Muscle of back (tissue), 11 donors: ENCODE results near the gene PRKCA. TPM values are rescaled to one million over a fixed set of nuclear protein-coding genes. Genes with fewer than 3 reads are reported as not detected.
"Not testable (repeated sequence)": the region's sequence is repeated elsewhere in the genome, so short reads cannot be mapped to it uniquely, and the experiment has no call there.

ENCODE experiments used
- DNase-seq, 3 donors: peaks; one replicate each; pipeline versions ENCODE4 v3.0.0 to v3.0.0-alpha.2; 2013
- polyA plus RNA-seq, 10 donors: library from polyadenylated mRNA; unstranded; fragments of 120-200 nt; gene quantifications; one replicate each; pipeline ENCODE4 v1.2.1, GENCODE V29; 2013; ENCODE audit not compliant: insufficient read length in 10 of 10

Gene PRKCA
- polyA plus RNA-seq, 10 donors, result 3.0 to 5.1 (median 4.1) TPM

DNA sequence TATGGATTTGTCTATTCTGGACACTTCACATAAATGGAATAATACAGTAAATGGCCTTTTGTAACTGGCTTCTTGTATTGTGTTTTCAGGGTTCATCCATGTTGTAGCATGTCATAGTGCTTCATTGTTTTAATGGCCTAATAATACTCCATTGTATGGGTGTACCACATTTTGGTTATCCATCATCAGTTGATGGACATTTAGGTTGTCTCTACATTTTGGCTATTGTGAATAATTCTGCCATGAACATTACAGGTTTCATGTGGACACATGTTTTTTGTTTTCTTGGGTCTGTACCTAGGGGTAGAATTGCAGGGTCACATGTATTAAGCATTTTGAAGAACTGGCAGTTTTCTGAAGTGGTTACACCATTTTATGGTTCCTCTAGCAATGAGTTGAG lies 309.0 kb downstream of the PRKCA start:
- DNase-seq, result no peak

DNA sequence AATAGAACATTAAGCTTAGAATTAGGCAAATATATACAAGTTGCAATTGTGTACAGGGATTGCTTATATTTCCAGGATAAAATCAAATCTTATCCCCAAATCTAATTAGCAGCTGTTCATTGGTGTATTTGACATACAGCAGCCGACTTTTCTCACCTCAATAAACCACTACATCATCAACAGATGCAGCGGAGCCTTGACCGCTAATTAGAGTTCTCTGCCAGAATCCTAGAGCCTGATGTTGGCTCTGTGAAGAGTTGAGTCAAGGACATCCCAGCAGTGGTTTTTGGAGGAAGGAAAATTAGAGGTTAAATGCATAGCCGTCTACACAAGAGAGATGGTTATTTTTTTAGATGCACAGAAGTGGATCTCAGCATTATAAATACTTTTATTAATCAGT lies 310.6 kb downstream of the PRKCA start:
- peak in 2 of 3 donors; percentile 24 to 40 for DNase-seq

DNA sequence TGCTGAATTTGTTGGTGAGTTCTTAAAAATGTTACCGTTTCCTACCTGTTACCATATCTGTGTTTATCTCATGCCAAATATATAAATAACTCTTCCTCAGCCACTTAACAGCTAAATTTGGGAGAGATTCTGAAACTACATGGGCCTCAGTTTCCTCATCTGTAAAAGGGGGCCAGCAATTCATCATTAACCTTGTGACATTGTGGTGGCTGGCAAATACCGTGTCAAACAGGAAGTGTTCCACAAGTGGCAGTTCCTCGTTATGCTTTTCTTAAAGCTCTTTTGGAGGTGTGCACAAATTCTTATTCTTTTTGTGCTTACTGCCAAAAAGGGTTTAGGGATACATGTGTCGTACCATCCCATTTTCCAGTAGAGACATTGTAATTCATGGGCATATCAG lies 312.1 kb downstream of the PRKCA start:
- no peak for DNase-seq

DNA sequence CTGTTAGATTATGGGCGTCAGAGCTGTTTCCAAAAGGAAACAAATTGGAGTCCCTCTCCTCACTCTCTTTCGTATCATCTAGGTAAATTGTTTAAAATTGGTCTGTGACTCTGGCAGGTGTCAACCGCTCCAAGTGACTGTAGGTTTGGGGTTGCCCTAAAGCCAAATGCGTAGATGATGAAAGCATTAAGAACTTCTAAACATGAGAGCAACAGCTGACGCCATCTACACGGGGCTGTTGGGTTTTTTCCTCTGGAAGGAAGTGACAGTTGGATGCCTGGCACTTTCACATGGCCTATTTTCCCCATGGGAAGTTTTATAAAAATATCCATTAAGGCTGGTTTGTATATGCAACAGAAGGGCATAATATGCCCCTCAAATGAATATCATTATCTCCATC lies 316.8 kb downstream of the PRKCA start:
- no peak for DNase-seq

DNA sequence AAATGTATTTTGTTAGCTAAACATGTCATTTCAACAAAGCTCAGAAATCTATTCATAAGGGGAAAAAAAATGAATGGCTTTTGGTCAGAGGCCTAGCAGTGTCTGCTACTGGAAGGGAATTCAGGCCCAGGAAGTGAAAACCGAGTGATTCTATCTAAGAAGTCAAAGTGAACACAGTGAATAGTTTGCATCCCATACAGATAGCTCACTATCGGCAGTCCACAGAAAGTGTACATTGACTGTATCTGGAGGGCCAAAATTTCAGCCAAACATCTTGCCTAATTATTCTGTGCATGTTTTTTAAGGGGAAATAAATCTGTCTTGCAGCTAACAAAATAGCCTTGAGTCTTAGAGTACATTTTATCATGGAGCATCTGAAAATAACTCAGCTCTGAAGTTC lies 318.1 kb downstream of the PRKCA start:
- no peak for DNase-seq

DNA sequence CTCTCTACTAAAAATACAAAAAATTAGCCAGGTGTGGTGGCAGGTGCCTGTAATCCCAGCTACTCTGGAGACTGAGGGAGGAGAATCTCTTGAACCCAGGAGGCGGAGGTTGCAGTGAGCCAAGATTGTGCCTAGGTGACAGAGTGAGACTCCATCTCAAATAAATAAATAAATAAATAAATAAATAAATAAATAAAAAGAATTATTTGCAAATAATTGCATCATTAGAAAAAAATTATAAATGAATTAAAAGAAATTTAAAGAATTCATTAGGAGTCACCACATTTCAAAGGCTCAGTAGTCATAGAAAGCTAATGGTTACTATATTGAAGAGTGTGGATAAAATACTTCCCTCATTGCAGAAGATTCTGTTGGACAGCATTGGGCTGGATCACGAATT lies 322.2 kb downstream of the PRKCA start:
- not testable (repeated sequence) for DNase-seq

DNA sequence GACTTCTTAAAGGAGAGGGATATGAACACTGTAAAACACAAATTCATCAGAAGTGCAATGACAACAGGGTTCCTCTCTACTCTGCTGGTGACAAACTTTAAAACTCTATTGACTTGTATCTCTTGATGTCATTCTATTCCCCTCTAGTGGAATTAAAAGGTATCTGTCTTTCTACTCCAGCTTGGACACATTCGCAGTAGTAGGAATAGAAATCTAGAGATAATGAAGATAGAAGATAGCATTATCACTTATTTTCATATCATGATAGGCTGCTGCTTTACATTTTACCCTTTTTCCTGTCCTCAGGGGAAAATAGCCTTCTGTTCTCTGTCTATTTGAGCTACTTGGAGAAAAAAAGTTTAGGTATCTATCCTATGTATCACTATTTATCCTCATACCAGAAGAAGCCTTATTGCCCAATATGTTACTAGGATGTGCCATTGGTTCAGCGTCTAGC lies 322.9 kb downstream of the PRKCA start:
- peak in 2 of 3 donors; percentile 27 to 54 for DNase-seq

DNA sequence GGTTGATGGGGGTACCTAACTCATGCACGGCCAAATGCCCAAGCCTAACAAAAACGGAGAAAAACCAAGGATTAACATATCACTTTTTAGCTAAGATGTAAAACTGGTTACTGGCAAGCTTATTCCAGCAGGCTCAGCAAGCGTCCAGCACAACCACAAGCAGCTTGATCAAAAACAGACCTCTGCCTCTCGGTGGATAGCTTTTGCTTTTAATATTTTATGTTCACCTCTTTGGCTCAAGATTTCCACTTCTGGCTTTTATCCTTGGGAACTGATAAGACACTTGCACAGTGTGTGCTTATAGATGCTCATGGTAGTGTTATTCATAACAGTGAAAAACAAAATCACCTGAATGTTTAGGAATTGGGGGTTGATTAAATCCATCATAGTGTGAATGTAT lies 325.6 kb downstream of the PRKCA start:
- DNase-seq, result no peak

DNA sequence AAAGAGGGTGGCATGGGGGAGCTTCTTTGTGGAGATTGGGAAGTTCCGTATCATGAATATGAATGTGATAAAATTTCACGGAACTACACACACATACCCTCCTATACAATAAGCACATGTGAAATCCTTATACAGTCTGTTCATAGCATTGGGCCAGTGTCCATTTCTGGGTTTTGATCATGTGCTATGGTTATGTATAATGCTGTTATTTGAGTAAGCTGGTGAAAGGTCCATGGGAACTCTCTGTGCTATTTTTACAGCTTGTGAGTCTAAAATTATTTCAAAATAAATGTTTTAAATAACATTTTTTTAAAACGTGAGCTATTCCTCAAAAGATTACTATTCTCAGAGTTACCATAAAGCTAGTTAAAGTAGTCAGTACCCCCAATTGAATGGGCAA lies 327.3 kb downstream of the PRKCA start:
- DNase-seq, result no peak

DNA sequence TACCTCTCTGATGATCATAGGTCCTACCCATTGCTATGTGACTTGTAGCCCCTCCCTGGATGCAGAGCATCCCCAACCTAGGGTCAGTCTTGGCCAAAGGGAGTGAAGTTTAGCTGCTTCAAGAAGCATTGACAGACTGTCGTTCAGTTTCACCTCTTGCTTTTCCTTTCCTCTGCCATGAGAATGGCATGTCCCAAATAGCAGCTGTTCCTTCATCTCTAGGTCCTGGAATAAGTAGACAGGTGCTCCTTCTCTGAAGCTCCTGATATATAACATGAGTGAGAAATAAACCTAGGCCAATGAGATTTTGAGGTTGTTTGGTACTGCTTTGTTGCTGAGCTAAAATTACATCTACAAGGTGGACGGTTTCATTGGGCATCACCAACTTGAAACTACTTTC lies 328.0 kb downstream of the PRKCA start:
- DNase-seq, result no peak

DNA sequence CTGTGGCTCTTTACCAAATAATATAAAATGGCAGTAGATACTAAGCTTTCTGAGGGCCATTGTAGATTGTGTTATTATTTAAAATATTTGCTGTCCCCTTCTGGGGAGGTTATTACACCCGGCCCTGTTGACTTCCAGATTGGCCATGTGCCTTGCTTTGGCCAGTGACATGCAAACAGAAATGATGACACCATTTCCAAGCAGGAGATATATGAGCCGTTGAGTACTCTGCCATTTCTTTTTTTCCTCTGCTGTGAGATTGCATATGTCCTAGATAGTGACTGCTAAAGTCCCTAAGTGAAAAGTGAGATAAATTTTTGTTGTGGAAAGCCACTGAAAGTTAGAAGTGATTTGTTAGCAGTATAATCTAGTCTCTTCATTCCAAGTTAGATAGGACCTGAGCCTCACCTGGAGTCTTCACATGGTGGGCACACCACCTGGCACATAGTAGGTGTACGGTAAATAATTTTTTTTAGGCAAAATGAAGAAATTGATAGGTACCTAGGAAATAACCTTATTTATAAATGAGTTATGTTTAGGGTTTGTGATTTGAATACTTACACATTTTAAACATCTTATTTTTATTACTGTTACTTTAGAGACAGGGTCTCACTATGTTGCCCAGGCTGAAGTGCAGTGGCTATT lies 328.5 kb downstream of the PRKCA start:
- DNase-seq, result no peak

DNA sequence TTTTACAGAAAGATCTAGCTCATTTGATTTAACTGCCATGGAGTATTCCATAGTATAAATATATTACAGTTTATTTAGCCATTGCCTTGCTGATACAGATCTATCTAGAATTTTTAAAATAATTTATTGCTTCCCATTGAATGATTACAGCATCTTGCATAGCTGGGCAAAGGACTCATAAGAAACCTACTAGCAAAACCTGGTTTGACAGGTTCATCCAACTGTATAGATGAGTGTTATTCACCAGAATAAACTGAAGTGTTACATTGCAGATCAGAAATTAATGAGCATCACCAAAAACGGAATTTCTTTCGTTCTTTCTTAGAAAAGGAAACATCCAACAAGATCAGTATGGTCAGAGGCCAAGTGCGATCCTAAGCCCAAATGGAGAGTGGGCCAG lies 330.3 kb downstream of the PRKCA start:
- DNase-seq, result no peak

DNA sequence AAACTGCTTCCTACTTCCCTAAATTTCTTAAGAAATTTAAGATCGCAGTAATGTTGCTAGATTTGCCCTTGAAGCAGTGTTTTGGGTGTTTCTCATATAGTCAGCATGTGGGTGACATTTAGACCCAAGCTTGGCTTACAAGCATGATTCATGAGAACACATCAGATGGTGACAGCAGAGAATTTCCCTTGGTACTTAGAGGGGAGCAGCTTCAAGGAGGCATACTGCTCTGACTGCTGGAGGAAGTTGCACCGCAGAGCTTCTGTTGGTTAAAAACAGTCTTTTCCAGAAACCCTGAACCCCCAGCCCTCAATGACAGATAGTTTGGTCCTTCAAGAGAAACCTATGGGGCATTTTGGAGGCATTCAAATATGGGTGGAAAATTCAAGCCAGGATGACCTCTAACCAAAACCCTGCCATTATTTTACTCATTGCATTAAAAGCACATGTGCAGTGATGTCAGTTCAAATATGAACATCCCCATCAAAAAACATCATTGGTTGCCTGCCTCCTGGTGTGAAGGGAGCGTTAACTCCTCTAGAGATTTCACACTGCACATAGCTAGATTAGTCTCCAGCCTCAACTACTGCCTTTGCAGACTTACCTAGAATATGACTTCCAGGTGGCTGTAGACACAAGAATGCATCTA lies 331.0 kb downstream of the PRKCA start:
- DNase-seq, result peak in 1 of 3 donors; percentile 57

DNA sequence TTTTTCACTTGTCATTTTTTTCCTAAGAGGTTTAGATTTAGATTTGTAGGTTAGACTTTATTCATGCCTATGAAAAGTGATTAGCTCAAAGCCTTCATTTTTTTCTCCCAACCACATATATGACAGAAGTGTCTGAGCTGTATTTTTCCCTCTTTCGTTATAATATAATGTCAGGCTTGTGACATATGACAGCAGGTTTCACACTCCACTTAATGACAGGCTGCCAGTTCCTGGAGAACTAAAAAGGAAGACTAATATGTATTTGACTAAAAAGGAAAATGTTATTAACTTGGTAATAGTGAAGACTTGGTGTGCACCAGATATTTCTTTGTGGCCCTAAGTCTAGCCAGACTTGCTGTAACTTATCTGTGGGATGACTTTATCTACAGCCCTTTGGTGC lies 331.8 kb downstream of the PRKCA start:
- no peak for DNase-seq

DNA sequence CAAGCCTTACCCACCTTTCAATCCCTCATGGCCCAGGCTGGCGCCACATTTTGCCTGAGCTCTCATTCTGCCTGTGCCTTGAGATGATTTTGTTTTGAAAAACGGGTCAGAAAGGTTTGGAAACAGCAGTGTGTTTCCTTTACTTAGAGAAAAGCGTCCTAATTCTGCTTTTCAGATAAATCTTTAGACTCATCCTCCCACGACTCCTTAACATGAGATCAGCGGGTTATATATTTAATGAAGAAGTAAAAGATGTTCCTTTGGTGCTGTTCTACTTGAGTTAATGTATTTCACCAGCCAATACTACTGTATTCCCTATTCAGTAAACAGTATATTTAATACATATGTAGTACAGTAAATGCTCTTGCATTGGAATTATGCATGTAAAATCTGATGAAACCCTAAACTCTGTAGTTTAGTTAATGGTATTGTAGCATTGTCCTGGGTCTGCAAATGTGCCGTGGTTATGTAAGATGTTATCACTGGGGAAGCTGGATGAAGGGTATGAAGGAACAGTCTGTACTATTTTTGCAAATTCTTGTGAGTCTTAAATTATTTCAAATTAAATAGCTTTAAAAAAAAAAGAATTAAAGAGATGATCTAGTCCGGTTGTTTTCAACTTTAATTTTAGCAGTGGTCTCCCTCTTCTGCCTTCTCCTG lies 333.1 kb downstream of the PRKCA start:
- no peak for DNase-seq

DNA sequence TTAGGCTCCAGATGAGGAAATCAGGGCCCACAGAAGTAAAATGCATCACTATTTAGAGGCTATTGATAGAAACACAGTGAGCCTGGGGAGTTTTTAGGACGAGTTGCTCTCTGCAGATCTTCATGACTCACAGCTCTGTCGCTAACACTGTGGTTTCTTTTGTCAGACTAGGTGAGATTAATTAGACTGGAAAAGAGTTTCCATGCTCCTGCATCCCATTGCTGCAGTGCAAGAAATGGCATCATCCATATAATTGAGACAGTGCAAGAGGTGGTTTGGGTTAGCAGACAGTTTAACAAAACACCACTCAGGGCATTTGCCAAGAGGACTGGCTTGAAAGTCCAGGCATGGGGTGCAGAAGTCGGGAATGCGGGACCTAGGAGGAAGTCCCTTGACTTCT lies 333.7 kb downstream of the PRKCA start:
- DNase-seq, result peak in 1 of 3 donors; percentile 63

DNA sequence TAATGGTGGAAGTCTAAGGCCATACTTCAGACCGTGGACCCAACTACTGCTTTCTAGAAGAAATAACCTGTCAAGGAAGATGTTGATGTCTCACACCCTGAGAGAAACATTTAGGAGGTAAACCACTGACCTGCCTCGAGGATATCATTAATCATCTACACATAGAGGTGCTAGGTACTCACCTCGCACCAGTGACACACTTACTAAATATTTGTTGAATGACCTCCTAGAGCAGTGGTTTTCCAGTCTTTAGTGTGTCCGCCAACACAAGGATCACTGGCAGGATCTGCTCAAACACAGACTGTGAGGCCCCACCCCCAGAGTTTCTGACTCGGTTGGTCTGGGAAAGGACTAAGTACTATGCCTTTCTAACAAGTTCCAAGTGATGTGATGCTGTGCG lies 335.1 kb downstream of the PRKCA start:
- no peak for DNase-seq

DNA sequence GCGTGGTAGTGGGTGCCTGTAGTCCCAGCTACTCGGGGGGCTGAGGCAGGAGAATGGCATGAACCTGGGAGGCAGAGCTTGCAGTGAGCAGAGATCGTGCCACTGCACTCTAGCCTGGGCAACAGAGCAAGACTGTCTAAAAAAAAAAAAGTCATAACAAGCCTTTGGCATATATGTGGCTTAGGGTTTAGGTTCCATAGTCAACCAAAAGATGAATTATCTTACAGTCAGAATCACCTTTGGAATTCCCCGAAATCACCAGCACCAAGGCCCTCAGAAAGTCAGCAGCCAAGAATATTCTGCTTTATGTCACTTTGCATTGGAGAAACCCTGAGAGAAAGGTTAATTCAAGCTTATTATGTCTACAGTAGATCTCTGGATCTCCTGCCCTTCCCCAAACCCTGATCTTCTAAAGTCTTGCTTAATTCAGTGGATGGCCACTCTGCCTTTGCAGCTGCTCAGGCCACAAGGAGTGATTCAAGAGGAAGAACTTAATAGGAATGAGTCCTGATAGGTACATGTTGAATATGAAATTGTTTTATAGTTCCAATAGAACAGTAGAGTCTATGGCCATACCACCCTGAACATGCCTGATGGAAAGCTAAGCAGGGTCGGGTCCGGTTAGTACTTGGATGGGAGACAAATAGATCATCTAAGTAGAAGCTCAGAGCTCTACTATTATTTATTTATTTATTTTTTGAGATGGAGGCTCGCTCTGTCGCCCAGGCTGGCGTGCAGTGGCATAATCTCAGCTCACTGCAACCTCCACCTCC lies 336.5 kb downstream of the PRKCA start:
- DNase-seq, result no peak

DNA sequence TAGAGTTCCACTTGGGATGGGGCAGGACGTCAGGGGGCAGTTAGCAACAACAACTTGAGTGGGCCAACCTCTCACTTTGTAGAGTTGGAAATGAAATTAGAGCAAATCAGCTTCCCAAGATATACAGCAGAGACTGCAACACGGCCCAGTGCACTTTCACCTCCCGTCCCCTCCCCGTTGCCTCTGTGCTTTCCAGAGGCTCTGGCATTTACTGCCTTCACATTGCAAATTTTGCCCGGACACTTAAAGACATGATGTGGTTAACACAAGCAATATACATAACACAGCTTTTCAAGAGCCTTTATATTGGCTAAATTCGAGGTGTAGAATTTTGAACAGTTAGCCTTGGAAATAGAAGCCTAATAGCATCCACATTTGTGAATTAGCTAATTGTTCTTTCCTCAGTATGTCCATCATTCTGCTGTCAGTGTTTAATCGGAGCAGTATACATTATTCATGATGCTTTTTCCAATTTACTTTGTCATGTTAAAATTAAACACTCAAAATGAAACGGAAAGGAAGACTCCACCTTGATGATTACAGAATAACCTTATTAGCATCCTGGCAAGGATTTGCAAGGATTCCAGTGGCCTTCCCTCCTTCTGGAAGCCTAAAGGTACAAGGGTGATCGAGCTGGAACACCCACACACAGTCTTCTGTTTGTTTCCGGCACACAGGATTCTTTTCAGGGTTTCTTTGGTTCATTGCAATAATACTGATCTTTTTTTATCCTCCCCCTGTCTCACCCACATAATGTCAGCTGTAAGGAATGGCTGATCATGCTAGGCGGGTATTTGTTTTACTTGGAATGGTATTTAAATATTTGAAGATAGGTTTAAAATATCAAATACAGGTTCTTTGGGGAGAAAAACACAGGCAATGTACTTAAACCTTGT lies 341.6 kb downstream of the PRKCA start:
- DNase-seq, result no peak

DNA sequence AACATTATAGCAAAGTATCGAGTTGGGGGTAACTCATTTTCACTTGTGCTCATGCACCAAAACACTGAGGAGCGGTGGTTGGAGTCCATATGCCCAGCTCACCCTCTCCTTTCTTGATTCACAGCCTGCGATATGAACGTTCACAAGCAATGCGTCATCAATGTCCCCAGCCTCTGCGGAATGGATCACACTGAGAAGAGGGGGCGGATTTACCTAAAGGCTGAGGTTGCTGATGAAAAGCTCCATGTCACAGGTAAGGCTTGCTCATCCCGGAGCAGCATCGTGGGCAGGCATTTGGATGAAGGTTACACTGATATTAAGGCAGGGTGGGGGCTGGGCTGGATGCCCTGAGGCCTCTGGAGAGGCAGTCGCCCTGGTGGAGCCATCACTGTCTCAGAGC lies 342.8 kb downstream of the PRKCA start:
- no peak for DNase-seq

DNA sequence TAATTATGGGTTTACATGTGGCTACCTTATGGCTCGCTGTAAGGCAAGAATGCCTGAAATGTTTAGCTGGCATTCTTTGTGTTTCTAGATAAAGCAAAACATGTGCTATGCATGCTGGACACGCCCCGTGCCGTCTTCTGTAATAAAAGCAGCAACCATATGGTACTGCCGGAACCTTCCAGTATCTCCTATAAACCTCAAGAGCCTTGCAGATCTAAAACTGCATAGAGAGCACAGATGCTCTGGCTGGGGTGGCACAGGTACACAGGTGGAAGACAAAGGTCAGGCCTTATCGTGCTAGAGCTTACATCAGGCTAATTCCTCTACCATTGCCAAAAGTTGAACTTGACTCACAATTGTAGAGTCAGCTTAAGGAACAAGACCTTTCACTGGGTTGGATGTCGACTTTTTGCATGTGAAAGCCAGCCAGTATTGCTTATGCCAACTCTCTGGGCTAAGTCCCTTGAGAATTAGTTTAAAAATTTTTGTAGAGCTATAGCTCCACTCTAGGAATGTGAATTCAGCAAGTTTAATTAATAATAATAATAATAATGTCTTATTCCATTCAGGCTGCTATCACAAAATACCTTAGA lies 345.1 kb downstream of the PRKCA start:
- no peak for DNase-seq
